ENCODE data around the gene LAMA3.

DNA sequence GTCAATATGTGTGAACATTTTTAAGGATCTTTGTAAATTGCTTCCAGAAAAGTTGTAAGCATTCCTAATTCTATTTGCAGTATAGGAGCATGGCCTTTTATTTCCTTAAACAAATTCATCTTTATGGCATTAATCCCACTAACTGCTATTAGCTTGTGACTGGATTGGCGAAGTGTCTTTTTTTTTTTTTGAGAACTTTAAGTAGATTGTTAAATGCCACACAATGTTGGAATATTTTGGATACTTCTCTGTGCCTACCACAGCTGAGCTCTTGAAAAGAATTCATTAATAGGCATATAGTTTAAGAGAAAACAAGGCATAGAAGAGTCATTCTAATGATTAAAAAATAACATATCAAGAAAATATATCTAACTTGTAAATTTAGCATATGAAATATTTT, 129.7 kb downstream of the LAMA3 start:
- TF ChIP-seq, protein P1, sequence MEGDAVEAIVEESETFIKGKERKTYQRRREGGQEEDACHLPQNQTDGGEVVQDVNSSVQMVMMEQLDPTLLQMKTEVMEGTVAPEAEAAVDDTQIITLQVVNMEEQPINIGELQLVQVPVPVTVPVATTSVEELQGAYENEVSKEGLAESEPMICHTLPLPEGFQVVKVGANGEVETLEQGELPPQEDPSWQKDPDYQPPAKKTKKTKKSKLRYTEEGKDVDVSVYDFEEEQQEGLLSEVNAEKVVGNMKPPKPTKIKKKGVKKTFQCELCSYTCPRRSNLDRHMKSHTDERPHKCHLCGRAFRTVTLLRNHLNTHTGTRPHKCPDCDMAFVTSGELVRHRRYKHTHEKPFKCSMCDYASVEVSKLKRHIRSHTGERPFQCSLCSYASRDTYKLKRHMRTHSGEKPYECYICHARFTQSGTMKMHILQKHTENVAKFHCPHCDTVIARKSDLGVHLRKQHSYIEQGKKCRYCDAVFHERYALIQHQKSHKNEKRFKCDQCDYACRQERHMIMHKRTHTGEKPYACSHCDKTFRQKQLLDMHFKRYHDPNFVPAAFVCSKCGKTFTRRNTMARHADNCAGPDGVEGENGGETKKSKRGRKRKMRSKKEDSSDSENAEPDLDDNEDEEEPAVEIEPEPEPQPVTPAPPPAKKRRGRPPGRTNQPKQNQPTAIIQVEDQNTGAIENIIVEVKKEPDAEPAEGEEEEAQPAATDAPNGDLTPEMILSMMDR (IDR thresholded peaks at IDR 0.05; ENCODE audit: extremely low read depth in 1 of 2, insufficient read depth in 1 of 2, low read depth in 1 of 2, low read length in 2 of 2), result no peak
- TF ChIP-seq POLR2A (IDR thresholded peaks at IDR 0.05; ENCODE audit: low read depth, low read length), result no peak
- TF ChIP-seq POLR2AphosphoS5 (IDR thresholded peaks at IDR 0.05; ENCODE audit: insufficient read depth, low read depth, low read length), result no peak
- no peak for TF ChIP-seq JUN (IDR thresholded peaks at IDR 0.05; ENCODE audit: borderline replicate concordance, insufficient read depth, insufficient read length, low read depth)
- TF ChIP-seq GATA2 (IDR thresholded peaks at IDR 0.05; ENCODE audit: insufficient read depth, insufficient read length, low read depth, low read length), result no peak
- TF ChIP-seq EZH2 (IDR thresholded peaks at IDR 0.05; ENCODE audit: borderline replicate concordance, low read depth, low read length, severe bottlenecking), result no peak

Data from endothelial cell of umbilical vein (primary cell).